HUES64 (cell line): ENCODE results near the gene CDKAL1.

ENCODE experiments used
- H3K27ac ChIP-seq: 2 replicates; pipeline ENCODE4 v1.7.0; 2013; ENCODE audit warnings: low read depth, low read length, inconsistent platforms
- H3K27me3 ChIP-seq: 2 replicates; pipeline ENCODE4 v1.6.1; 2013; ENCODE audit warnings: mild to moderate bottlenecking, low read length; ENCODE audit not compliant: insufficient read depth
- H3K36me3 ChIP-seq: 2 replicates; pipeline ENCODE4 v1.6.1; 2013; ENCODE audit warnings: mild to moderate bottlenecking, low read length; ENCODE audit not compliant: insufficient read depth
- H3K4me1 ChIP-seq: 2 replicates; pipeline ENCODE4 v1.6.1; 2013; ENCODE audit warnings: mild to moderate bottlenecking, low read length, moderate library complexity; ENCODE audit not compliant: insufficient read depth
- H3K4me3 ChIP-seq: 2 replicates; pipeline ENCODE4 v1.5.1; 2013; ENCODE audit warnings: mild to moderate bottlenecking, low read length, moderate library complexity
- H3K9ac ChIP-seq: 2 replicates; pipeline ENCODE4 v1.6.1; 2013; ENCODE audit warnings: mild to moderate bottlenecking, low read depth, low read length
- H3K9me3 ChIP-seq: 2 replicates; pipeline ENCODE4 v1.6.1; 2013; ENCODE audit warnings: low read depth, low read length; ENCODE audit not compliant: insufficient read depth
- WGBS: fragments of 150-250, 120-280 bp; methylation state at CpG from one replicate; pipeline ENCODE4 v1.1.7; 2013; ENCODE audit warnings: missing lambda C conversion rate; 5-methylcytosine and 5-hydroxymethylcytosine counted together

Gene CDKAL1

GRCh38 chr6:21103626-21104224, 569.5 kb downstream of the CDKAL1 start:
- Histone ChIP-seq H3K27me3 (no peaks in the 10 kb centered on the region), H3K9ac (no peak overlapping the region), H3K36me3 (no peaks in the 10 kb centered on the region), H3K4me1 (peaks cover 24% of the 10 kb centered on the region), H3K27ac (no peak overlapping the region), H3K9me3 (no peaks in the 10 kb centered on the region), H3K4me3 (no peak overlapping the region)
- WGBS: 87% methylated on average over 4 of the region's 4 CpGs

DNA sequence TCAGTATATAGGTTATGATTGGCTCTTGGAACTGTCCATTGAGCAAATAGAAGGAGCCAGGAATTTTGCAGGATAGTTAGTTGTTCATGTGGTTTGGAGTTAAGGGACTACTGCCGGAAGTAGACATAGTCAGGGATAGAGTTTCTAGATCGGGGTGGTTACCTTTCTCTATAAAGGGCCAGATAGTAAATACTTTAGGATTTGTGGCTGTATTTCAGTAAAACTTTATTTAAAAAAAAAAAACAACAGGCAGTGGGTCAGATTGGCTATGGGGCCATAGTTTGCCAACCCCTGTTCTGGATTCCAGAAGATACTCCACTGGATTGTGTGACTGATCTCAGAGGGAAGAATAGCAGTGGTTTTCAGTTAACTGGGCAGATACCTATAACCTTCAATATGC, 570.0 kb downstream of the CDKAL1 start:
- no peaks in the 10 kb centered on the region for H3K9me3 ChIP-seq
- no peaks in the 10 kb centered on the region for H3K36me3 ChIP-seq
- peaks cover 24% of the 10 kb centered on the region for H3K4me1 ChIP-seq
- no peak overlapping the region for H3K27ac ChIP-seq
- no peaks in the 10 kb centered on the region for H3K27me3 ChIP-seq
- H3K4me3 ChIP-seq: no peak overlapping the region
- no peak overlapping the region for H3K9ac ChIP-seq
- WGBS: 100% methylated on average over 2 of the region's 2 CpGs

DNA sequence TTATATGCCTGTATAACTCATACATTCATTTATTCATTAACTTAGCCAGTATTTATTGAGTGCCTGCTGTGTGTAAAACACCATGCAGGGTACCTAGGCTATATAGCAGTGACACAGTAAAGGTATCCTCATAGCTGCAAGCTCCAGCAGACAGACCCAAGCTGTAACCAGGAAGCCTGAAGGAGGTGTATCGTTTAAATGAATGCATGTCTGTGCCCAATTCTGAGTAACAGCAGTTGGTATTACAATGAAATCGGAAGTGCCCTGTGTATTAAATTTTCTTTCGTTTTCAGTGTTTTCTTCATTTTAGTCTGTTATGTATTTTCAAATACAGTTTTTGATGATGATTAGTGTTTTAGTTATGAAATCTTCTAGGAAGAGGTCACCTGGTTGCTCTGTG, 573.5 kb downstream of the CDKAL1 start:
- no peak overlapping the region for H3K9ac ChIP-seq
- H3K27me3 ChIP-seq: no peaks in the 10 kb centered on the region
- no peaks in the 10 kb centered on the region for H3K9me3 ChIP-seq
- no peak overlapping the region for H3K4me3 ChIP-seq
- 96% methylated on average over 3 of the region's 3 CpGs for WGBS
- no peaks in the 10 kb centered on the region for H3K36me3 ChIP-seq
- H3K27ac ChIP-seq: no peak overlapping the region
- peaks cover 33% of the 10 kb centered on the region for H3K4me1 ChIP-seq

DNA sequence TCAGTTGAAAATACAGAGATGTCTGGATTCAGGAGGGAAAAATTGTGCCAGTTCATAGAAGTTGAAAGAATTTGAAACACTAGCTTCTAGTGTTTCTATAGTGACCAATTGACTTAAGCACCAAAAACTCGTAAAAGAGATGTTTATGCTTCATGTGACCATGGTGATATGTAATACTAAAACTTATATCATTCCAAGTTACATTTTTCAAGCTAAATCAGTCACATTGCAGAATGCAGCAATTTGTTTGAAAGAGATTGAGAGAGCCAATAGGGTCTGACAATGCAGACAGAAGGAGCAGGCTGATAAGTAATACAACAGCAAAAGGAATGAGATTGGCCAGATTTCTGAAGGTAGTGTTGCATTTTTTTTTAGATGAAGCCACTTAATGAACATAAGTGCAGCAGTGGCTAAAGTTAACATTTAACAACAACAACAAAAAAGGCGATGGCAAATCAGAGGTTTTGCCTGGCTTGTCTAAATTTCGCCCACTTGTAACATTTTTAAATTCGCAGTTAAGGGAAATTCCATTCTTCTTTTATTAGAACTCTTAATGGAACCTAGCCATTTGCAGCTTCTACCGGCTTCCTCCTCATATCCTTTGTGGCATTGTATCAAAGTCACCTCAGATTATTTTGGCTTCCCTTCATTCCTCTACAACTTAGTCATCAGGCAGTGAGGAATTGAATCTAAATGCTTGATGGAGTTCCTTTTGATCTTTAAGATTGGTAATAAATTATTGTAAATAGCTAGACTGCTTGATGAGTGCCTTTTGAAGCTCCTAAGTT, 575.3 kb downstream of the CDKAL1 start:
- H3K27me3 ChIP-seq: no peaks in the 10 kb centered on the region
- WGBS: 70% methylated on average over 4 of the region's 5 CpGs
- peaks cover 33% of the 10 kb centered on the region for H3K4me1 ChIP-seq
- H3K36me3 ChIP-seq: no peaks in the 10 kb centered on the region
- no peak overlapping the region for H3K4me3 ChIP-seq
- no peaks in the 10 kb centered on the region for H3K9me3 ChIP-seq
- peak overlapping the region; percentile 21; the same call in 1 of the 2 replicates for H3K9ac ChIP-seq
- peak overlapping the region; percentile 12; the same call in 1 of the 2 replicates for H3K27ac ChIP-seq

GRCh38 chr6:21110684-21111083, 576.4 kb downstream of the CDKAL1 start:
- Histone ChIP-seq H3K9ac (peak overlapping the region; percentile 8; the same call in 1 of the 2 replicates), H3K36me3 (no peaks in the 10 kb centered on the region), H3K9me3 (no peaks in the 10 kb centered on the region), H3K4me1 (peaks cover 42% of the 10 kb centered on the region), H3K27ac (peak overlapping the region; percentile 66; the same call in 1 of the 2 replicates), H3K27me3 (no peaks in the 10 kb centered on the region), H3K4me3 (no peak overlapping the region)
- WGBS: 97% methylated on average over 4 of the region's 5 CpGs

- 63% methylated on average over 4 of the region's 4 CpGs for WGBS
- Histone ChIP-seq H3K9ac (peak overlapping the region; percentile 8; the same call in 1 of the 2 replicates), H3K27ac (peak overlapping the region; percentile 66), H3K36me3 (no peaks in the 10 kb centered on the region), H3K27me3 (no peaks in the 10 kb centered on the region), H3K4me3 (no peak overlapping the region), H3K4me1 (peaks cover 48% of the 10 kb centered on the region), H3K9me3 (no peaks in the 10 kb centered on the region)
Measured at GRCh38 chr6:21111093-21111725, 577.0 kb downstream of the CDKAL1 start.

GRCh38 chr6:21115111-21115510, 580.9 kb downstream of the CDKAL1 start:
- Histone ChIP-seq H3K36me3 (no peaks in the 10 kb centered on the region), H3K27me3 (no peaks in the 10 kb centered on the region), H3K9ac (no peak overlapping the region), H3K27ac (no peak overlapping the region), H3K9me3 (no peaks in the 10 kb centered on the region), H3K4me1 (peaks cover 34% of the 10 kb centered on the region), H3K4me3 (no peak overlapping the region)
- WGBS: 79% methylated on average over 2 of the region's 2 CpGs

GRCh38 chr6:21116736-21117135, 582.5 kb downstream of the CDKAL1 start:
- Histone ChIP-seq H3K36me3 (no peaks in the 10 kb centered on the region), H3K4me3 (no peak overlapping the region), H3K9ac (no peak overlapping the region), H3K4me1 (peaks cover 22% of the 10 kb centered on the region), H3K27ac (no peak overlapping the region), H3K9me3 (no peaks in the 10 kb centered on the region), H3K27me3 (no peaks in the 10 kb centered on the region)
- WGBS: 92% methylated on average over 2 of the region's 3 CpGs

- Histone ChIP-seq H3K27ac (no peak overlapping the region), H3K4me1 (peaks cover 16% of the 10 kb centered on the region), H3K9me3 (no peaks in the 10 kb centered on the region), H3K9ac (no peak overlapping the region), H3K4me3 (no peak overlapping the region), H3K36me3 (no peaks in the 10 kb centered on the region), H3K27me3 (no peaks in the 10 kb centered on the region)
- 83% methylated on average over 5 of the region's 5 CpGs for WGBS
Measured at GRCh38 chr6:21118216-21118780, 584.0 kb downstream of the CDKAL1 start.

DNA sequence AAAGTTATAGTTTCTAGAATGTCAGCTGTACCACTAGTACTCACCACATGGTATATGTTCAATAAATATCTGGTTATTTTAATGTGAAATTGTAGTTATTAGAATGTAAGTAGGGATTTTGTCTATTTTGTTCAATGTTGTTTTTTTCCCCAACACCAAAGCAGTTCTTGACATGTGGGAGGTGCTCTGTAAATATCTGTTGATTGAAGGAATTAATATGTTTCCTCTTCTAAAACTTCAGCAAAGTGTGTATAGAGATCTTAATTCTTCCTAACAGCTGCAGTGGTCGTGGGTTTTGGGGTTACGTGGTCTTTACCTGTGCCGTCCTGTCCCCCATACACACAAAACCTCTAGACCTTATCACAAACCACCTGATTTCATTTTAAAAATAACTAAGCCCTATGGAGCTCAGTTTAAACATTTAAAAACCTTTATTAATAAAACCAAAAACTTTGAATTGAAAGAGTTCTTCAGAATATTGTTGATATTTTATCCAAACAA, 587.4 kb downstream of the CDKAL1 start:
- 99% methylated on average over 3 of the region's 3 CpGs for WGBS

More for the DNA sequence above, 587.4 kb downstream of the CDKAL1 start:
- Histone ChIP-seq H3K9me3 (no peaks in the 10 kb centered on the region), H3K9ac (no peak overlapping the region), H3K36me3 (no peaks in the 10 kb centered on the region), H3K27ac (no peak overlapping the region), H3K4me1 (no peaks in the 10 kb centered on the region), H3K27me3 (no peaks in the 10 kb centered on the region), H3K4me3 (no peak overlapping the region)
